Ovary (tissue), 9 donors: ENCODE results near the gene ST6GALNAC6. TPM values are rescaled to one million over a fixed set of nuclear protein-coding genes. Genes with fewer than 3 reads are reported as not detected.
A peak's percentile ranks its signal among the peaks of the same experiment; 100 is the strongest.

Source experiments
- DNase-seq, 5 donors: peaks; one replicate each; pipeline ENCODE4 v3.0.0-alpha.2; 2019 to 2020
- H3K27ac ChIP-seq, 2 donors: fragments of 200-600 bp; one replicate each; pipeline versions ENCODE4 v1.5.1 to v1.8.0; 2019 to 2022
- H3K27me3 ChIP-seq: fragments of 200-600 bp; one replicate; pipeline ENCODE4 v1.8.0; 2022
- H3K36me3 ChIP-seq: fragments of 200-600 bp; sonication (generic); one replicate; pipeline ENCODE4 v1.5.1; 2019
- H3K4me1 ChIP-seq: one replicate; pipeline ENCODE4 v1.8.1; 2013; ENCODE audit warnings: mild to moderate bottlenecking, moderate library complexity; ENCODE audit not compliant: insufficient read depth
- H3K4me3 ChIP-seq: fragments of 200-600 bp; sonication (generic); one replicate; pipeline ENCODE4 v1.5.1; 2017
- H3K9me3 ChIP-seq, 2 donors: fragments of 200-600 bp in 1 of 2; sonication (generic) in 1 of 2; one replicate each; pipeline versions ENCODE4 v1.5.1 to v1.8.1; 2013 to 2019; ENCODE audit warnings: mild to moderate bottlenecking in 1 of 2, moderate library complexity in 1 of 2
- EP300 ChIP-seq: sonication (generic); formaldehyde crosslinking; IDR thresholded peaks from one replicate; pipeline ENCODE4 v1.6.1; 2017; ENCODE audit warnings: antibody characterized with exemption
- POLR2A ChIP-seq: fragments of 450-650 bp; IDR thresholded peaks from one replicate; pipeline ENCODE4 v1.6.1; 2017; ENCODE audit warnings: antibody characterized with exemption, mild to moderate bottlenecking, moderate library complexity
- WGBS, 3 donors: extraction: QIAGEN DNeasy Blood & Tissue Kit in 1 of 3; methylation state at CpG; one replicate each; pipeline versions ENCODE4 v1.1.5 to v1.1.7; 2013 to 2017; 5-methylcytosine and 5-hydroxymethylcytosine counted together
- intact Hi-C, 4 donors: fragments of 100-400 bp; cut with DNase I; formaldehyde crosslinking; loops; one replicate each; pipeline versions ENCODE4 v1.11.0 to v1.15.1; 2022 to 2023
- polyA plus RNA-seq, 2 donors: library from polyadenylated mRNA; stranded (reverse); fragments of 200-250 nt in 1 of 2; fragments of 350-450 nt in 1 of 2; fragmentation: Illumina TruSeq in 1 of 2; extraction: RNeasy Lipid Tissue Mini Kit (QIAGEN cat#74804) in 1 of 2; gene quantifications; one replicate each; pipeline ENCODE4 v1.2.3, GENCODE V29; 2013 to 2014
- total RNA-seq, 7 donors: library from RNA; depleted of rRNA in 2 of 7; stranded (reverse); fragments of >200 nt in 2 of 7; fragmentation: NEBNext Ultra II Directional in 3 of 7; extraction: Animal tissue kit (Norgen Biotek cat#: 25700) in 3 of 7; gene quantifications; one replicate each; pipeline versions ENCODE4 v1.1.0 to v1.2.4, GENCODE V29; 2016 to 2023
- TF ChIP-seq, protein P1 (sequence below), 3 donors: fragments of 450-650 bp in 2 of 3; fragments of 200-600 bp in 1 of 3; IDR thresholded peaks; one replicate each; pipeline versions ENCODE4 v1.5.1 to v1.8.0; 2016 to 2022; ENCODE audit warnings: antibody characterized with exemption in 3 of 3, mild to moderate bottlenecking in 1 of 3
- donor health status: DM: no; HTN: no; CAD: no; lungs with moderate emphysema.
- donor health status: DM: no; HTN: no; CAD: no.
- donor health status: Bipolar disorder and iron deficiency.
- donor health status: DM: yes; HTN: yes; CAD: no.
- donor health status: DM: no; HTN: no; CAD: no.
- donor health status: DM: yes; HTN: yes; CAD: no.

Gene ST6GALNAC6
- total and polyA plus RNA-seq, 9 donors, result 52.5 to 145 (median 111) TPM

DNA sequence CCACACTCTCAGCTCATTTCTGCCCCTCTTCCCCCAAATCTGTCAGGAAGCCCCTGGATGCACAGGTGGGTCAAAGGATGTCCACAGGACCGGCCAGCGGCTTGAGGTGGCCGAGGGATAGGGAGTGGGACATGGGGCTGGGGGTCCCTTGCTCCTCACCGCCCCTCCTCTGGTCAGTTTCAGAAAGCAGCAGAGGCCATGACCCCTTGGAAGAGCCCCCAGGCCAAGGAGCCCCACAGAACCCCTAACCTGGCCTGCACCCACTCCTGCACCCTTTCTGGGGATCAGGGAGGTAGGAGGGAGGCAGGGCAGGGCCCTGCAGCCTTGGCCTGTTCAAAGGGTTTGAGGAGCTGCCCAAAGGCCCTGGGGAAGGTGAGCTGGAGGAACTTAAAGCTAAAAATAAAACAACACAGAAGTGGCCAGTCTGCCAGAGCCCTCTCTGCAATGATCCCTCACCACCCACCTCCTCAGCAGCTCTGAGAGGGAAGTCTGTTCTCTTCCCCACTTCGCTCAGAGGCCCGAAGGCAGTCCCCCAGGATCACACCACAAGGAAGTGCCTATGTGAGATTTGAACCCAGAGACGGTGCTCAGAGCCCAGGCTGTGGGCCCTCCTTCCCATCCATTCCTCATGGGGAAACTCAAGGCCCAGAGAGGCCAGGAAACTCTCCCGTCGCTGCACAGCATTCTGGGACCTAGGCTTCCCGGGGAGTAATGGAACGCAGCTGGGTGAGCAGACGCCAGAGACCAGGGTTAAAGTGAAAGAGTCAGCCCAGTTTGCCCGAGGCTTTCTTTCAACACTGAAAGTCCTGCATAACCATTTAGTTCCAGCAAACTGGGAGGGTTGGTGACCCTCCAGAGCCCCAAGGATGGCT is 45.9 kb downstream of the ST6GALNAC6 start:
- intact Hi-C loops, result no loop called here
- Histone ChIP-seq H3K4me3 (peak overlapping the region; percentile 71), H3K36me3 (no peaks in the 10 kb centered on the region), H3K27me3 (no peaks in the 10 kb centered on the region), H3K9me3 (no peaks in the 10 kb centered on the region), H3K4me1 (peaks cover 27% of the 10 kb centered on the region), H3K27ac (peak overlapping the region; percentile 83 to 93)
- TF ChIP-seq EP300, result no peak
- TF ChIP-seq, protein P1, sequence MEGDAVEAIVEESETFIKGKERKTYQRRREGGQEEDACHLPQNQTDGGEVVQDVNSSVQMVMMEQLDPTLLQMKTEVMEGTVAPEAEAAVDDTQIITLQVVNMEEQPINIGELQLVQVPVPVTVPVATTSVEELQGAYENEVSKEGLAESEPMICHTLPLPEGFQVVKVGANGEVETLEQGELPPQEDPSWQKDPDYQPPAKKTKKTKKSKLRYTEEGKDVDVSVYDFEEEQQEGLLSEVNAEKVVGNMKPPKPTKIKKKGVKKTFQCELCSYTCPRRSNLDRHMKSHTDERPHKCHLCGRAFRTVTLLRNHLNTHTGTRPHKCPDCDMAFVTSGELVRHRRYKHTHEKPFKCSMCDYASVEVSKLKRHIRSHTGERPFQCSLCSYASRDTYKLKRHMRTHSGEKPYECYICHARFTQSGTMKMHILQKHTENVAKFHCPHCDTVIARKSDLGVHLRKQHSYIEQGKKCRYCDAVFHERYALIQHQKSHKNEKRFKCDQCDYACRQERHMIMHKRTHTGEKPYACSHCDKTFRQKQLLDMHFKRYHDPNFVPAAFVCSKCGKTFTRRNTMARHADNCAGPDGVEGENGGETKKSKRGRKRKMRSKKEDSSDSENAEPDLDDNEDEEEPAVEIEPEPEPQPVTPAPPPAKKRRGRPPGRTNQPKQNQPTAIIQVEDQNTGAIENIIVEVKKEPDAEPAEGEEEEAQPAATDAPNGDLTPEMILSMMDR (IDR thresholded peaks at IDR 0.05), result no peak
- no peak for TF ChIP-seq POLR2A
- whole genome bisulfite sequencing, 3 donors, result 5 to 10% (median 6%) methylated on average over 13 of the region's 13 CpGs
- DNase-seq, result peak in 1 of 5 donors; percentile 34

DNA sequence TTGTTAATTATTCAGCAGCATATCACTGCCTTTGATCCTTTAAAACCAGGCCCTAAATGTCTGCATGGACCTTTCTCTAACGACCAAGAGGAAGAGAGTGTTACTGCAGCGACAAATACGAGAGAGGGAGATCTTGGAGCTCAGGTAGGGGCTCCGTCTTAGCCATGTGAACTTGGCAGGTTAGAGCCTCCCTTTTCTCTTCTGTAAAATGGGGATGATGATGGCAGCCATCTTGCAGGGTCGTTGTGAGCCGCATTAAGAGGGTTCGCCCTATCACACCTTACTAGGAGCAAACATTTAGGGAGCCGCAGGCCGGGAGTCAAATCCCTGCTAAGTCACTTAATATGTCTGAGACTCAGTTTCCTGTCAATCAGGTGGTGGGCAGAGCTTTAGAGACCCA is 46.6 kb downstream of the ST6GALNAC6 start:
- Histone ChIP-seq H3K36me3 (no peaks in the 10 kb centered on the region), H3K27me3 (no peaks in the 10 kb centered on the region)

DNA sequence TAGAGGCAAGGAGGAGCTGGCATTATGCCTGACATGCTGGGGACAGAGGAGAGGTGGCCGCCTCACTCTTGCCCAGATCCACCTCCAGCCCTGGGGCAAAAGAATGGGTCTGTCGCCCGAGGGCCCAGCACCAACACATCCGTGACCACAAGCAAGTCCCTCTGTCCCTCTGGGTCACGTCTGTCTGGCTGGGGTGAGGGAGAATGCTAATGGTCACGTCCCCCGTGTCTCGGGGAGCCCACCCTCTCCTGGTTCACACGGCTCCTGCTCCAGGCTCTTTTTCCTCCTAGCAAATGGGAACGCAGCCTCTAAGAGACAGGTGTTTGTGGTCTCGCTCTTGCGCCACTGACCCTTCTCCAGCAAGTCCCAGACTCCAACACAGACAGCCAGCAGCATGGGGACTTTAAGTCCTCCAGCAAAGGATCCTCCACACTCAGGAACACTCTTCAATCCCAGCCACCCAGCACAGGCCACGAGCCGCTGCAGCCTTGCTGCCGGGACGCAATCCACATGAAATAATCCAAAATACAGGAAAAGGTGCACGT is 49.0 kb downstream of the ST6GALNAC6 start:
- WGBS, 3 donors, result 91 to 94% (median 93%) methylated on average over 17 of the region's 17 CpGs
- no peak overlapping the region for H3K4me3 ChIP-seq
- intact Hi-C loops, result no loop called here

More for the DNA sequence above, 46.6 kb downstream of the ST6GALNAC6 start:
- H3K27ac ChIP-seq, result peak overlapping the region; percentile 83 to 93
- DNase-seq, result no peak
- peak overlapping the region; percentile 71 for H3K4me3 ChIP-seq
- WGBS, 3 donors, result 7 to 39% (median 16%) methylated on average over 9 of the region's 9 CpGs
- TF ChIP-seq POLR2A, result no peak
- TF ChIP-seq, protein P1 (IDR thresholded peaks at IDR 0.05), result no peak
- TF ChIP-seq EP300, result no peak
- no peaks in the 10 kb centered on the region for H3K9me3 ChIP-seq
- intact Hi-C loops, result no loop called here
- H3K4me1 ChIP-seq, result peaks cover 25% of the 10 kb centered on the region

DNA sequence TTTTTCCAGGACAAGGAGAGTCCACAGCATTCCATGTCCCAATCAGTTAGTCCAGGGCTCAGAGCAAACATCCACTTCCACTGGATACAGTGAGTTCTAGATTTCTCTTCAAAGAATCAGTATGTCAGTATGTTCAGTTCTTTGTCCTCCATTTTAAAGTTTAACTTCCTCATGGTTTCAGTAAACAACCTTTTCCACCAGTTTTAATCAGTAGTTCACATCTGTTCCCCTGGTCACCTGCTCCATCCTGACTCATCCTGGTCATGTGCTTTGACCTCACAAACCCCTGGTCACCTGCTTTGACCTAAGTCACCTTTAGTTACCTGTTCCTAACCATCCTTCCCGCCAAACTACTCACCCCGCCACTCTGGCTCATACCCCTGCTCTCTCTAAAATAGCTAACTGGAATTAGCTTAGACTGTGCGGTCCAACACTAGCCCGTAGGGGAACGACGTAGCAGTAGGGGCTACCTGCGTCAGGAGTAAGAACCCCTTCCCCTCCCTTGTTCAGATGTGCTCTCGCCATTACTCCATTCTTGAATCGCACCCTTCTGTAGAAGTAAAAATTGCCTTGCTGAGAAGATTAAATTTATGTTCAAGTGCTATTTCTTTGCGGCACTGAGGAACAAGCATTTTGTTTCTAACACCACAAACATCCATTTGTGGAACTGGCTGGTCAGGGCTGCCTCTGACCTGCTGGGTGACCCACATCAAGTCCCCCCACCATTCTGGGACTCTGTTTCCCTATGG is 50.5 kb downstream of the ST6GALNAC6 start:
- no peak for DNase-seq
- intact Hi-C loops, result no loop called here
- Histone ChIP-seq H3K36me3 (no peaks in the 10 kb centered on the region), H3K4me1 (peaks cover 42% of the 10 kb centered on the region), H3K27ac (peak overlapping the region in 1 of 2 donors; percentile 87), H3K9me3 (no peaks in the 10 kb centered on the region), H3K27me3 (no peaks in the 10 kb centered on the region), H3K4me3 (no peak overlapping the region)
- TF ChIP-seq EP300, result no peak
- TF ChIP-seq, protein P1 (IDR thresholded peaks at IDR 0.05), result no peak
- TF ChIP-seq POLR2A, result no peak
- WGBS, 3 donors, result 89 to 99% (median 98%) methylated on average over 9 to 10 of the region's 10 CpGs

More for the DNA sequence above, 49.0 kb downstream of the ST6GALNAC6 start:
- H3K9me3 ChIP-seq, result no peaks in the 10 kb centered on the region
- DNase-seq, result no peak
- H3K27me3 ChIP-seq, result no peaks in the 10 kb centered on the region
- H3K27ac ChIP-seq, result peak overlapping the region; percentile 14 to 83
- TF ChIP-seq POLR2A (no peak), EP300 (no peak)
- TF ChIP-seq, protein P1 (IDR thresholded peaks at IDR 0.05), result no peak
- H3K4me1 ChIP-seq, result peaks cover 35% of the 10 kb centered on the region
- H3K36me3 ChIP-seq, result no peaks in the 10 kb centered on the region
